GM21723 (cell line): Measurements from ENCODE around the gene NXPH4.

Experiments
- ATAC-seq: cut with Tn5 transposase; IDR thresholded peaks from one replicate; pipeline ENCODE4 v1.9.1; 2021; ENCODE audit warnings: mild to moderate bottlenecking, moderate library complexity; ENCODE audit not compliant: unreplicated experiment

NXPH4 gene

DNA sequence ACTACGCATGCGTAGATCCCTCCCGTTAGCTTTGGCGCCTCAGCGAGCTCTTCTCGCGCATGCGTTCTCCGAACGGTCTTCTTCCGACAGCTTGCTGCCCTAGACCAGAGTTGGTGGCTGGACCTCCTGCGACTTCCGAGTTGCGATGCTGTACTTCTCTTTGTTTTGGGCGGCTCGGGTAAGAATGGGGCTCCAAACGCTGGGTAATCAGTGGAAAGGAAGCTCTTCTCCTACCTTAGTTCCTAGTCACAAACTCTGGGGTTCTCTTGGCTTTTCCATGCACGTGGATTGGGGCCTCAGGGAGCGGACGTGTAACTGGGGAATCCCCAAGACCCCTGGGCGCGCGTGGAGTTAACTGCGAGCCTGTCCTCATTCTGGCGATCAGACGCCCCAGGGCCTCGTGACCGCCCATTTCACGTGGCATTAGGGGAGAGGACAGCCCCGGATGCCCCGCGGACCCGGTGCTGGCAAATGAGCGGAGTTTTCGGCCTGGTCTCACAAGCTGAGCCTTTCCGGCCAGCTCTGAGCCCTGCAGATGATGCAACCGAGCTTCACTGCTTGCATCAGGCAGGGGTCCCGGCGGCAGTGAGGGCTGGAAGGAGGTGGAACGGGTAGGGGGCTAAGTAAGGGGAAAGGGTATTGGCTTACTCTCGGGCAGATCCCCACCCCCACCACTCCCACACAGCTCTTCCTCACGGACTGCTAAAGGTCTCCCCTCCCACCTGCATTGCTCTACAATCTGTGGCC lies 13.2 kb downstream of the NXPH4 start, which contains the start of gene SHMT2:
Gene SHMT2, plus strand, starts transcription at position 78 of the 747 bp plus-strand sequence. Its CDS starts 68 bp downstream, at position 146.
- ATAC-seq: peak; percentile 57

DNA sequence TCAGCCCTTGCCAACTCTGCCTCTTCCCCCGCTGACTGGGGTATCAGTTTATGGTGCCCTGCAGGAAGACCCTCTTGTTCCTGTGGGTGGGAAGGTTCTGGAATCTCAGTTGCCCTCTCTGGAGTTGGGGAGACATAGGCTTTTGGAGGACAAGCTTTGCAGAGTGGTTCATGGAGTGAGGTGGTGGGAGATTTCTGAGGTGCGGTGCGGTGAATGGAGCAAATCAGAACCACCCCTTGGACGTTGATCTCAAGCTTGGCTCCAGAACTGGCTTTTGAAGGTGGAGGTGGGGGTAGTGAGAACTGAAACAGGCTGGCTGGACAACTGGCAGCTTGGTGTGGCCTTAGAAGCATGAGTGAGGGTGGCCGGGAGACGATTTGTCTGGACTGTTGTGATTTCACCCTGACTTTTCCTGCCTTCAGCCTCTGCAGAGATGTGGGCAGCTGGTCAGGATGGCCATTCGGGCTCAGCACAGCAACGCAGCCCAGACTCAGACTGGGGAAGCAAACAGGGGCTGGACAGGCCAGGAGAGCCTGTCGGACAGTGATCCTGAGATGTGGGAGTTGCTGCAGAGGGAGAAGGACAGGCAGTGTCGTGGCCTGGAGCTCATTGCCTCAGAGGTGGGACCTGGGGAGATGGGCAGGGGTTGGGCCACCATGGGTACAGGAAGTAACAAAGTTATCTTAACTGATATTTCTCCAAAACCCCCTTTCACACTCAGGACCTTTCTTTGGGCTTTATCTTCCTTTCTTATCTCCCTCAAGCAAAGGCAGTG lies 14.0 kb downstream of the NXPH4 start:
- ATAC-seq: no peak

DNA sequence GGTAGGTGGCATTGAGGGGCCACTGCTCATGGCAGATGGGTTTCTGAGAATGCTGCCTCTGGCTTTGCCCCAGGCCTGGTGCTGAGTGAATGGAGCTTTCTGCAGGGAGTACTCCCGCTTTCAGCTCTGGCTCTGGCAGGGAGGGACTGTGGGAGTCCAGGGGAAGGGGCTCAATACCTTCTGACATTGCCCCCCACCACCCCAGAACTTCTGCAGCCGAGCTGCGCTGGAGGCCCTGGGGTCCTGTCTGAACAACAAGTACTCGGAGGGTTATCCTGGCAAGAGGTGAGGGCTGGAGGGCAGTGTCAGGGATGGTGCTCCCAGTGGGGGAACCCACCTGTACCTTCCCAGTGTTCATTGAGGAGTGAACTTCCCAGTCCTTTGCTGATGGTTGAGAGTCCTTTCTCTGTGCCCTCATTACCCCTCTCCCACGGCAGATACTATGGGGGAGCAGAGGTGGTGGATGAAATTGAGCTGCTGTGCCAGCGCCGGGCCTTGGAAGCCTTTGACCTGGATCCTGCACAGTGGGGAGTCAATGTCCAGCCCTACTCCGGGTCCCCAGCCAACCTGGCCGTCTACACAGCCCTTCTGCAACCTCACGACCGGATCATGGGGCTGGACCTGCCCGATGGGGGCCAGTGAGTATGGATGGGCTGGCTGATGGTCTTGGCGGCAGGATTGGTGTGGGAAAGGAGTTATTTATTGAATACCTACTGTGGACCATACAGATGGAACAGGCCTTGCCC lies 14.9 kb downstream of the NXPH4 start:
- ATAC-seq: no peak

DNA sequence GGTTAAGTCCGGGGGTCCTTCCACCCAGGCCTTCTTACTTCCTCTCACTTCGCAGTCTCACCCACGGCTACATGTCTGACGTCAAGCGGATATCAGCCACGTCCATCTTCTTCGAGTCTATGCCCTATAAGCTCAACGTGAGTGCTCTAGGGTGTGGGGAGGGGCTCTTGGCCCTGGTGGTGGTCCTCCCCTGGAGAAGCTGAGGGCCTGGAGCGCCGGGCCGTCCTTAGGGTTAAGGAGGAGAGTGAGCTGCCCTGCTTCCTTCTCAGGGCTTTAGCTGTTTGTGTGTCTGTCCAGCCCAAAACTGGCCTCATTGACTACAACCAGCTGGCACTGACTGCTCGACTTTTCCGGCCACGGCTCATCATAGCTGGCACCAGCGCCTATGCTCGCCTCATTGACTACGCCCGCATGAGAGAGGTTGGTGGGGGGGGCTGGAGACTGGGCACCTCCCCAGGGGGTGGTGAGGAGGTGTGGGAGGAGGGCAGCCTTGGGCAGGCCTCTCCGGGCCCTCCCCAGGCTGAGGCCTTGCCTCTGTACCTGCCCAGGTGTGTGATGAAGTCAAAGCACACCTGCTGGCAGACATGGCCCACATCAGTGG lies 15.7 kb downstream of the NXPH4 start:
- ATAC-seq: no peak

DNA sequence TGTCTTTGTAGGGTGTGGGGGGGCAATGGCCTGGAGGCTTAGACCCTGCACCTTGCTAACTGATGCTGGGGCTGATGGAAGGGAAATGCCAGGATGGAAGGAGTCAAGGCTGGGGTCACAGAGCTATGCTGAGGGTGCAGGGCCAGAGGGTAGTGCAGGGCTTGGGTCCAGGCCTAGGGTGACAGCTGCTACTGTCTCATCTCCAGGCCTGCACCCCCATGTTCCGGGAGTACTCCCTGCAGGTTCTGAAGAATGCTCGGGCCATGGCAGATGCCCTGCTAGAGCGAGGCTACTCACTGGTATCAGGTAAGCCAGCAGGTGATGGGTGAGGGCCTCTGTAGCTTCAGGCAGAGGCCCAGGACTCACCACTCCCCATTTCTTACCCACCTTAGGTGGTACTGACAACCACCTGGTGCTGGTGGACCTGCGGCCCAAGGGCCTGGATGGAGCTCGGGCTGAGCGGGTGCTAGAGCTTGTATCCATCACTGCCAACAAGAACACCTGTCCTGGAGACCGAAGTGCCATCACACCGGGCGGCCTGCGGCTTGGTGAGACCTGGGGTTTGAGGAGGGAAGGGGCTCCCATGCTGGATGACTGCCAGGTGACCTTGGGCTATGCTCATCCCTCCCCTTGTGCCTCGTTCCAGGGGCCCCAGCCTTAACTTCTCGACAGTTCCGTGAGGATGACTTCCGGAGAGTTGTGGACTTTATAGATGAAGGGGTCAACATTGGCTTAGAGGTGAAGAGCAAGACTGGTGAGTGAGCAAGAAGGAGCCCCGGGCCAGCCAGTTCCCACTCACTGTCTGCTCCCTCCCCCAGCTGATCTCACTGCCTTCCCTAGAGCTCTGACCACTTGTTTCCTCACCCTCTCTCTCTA lies 17.0 kb downstream of the NXPH4 start:
- no peak for ATAC-seq

DNA sequence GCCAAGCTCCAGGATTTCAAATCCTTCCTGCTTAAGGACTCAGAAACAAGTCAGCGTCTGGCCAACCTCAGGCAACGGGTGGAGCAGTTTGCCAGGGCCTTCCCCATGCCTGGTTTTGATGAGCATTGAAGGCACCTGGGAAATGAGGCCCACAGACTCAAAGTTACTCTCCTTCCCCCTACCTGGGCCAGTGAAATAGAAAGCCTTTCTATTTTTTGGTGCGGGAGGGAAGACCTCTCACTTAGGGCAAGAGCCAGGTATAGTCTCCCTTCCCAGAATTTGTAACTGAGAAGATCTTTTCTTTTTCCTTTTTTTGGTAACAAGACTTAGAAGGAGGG lies 17.6 kb downstream of the NXPH4 start:
- no peak for ATAC-seq

DNA sequence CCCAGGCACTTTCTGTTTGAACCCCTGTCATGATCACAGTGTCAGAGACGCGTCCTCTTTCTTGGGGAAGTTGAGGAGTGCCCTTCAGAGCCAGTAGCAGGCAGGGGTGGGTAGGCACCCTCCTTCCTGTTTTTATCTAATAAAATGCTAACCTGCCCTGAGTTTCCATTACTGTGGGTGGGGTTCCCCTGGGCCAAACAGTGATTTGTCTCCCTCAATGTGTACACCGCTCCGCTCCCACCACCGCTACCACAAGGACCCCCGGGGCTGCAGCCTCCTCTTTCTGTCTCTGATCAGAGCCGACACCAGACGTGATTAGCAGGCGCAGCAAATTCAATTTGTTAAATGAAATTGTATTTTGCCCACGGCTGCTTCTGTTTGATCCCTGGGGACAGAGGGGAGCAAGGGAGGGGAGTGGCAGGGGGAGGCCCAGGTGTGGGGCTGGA lies 18.0 kb downstream of the NXPH4 start:
- no peak for ATAC-seq

DNA sequence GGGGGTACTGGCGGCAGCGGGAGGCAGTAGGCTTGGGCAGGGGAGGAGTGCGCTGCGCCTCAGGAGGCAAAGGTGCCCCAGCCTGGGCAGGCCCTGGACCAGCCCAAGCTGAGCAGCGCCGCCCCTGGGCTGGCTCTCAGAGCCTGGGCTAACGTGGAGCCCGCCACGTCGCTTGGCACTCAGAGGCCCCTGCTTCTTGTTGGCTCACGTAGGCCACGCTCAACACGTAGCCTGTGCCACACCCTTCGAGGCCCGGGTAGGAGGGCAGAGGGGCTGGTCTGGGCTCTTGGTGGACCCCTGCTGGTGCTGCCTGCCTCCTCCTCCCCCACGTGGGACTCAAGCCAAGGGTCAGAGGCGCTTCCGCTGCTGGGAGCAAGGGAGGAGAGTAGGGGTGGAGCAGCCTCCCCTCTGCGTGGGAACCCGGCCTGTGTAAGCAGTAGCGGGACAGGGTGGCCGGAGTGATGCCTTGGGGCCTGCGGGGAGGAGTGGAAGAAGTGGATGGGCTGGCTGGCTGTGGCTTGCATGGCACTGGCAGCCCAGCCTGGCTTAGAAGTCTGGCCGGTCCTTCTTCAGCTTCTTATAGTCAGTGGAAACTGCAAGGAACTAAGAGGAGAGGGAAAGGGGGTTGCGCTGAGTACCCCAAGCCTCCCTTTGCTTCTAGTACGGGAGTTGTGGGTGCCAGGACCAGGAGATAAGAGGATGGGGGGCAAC lies 18.6 kb downstream of the NXPH4 start:
- no peak for ATAC-seq

DNA sequence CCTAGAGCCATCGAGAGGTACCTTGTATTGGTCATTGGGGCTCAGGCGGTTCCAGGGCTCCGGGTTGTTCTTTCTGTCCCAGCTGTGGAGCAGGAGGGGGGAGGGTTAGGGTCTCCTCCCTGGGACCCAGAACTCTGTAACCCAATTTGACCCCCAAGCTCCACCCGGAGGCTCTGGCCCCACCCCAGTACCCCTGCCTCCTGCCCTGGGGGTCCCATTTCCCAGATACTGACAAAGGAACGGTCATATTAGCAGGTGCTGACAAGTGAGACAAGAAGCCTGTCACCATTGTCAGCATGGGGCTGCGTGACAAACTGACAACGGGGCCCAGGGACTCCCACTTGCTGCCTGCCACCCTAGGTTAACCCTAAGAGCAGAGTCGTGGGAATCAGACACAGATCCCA lies 19.1 kb downstream of the NXPH4 start:
- ATAC-seq: no peak

DNA sequence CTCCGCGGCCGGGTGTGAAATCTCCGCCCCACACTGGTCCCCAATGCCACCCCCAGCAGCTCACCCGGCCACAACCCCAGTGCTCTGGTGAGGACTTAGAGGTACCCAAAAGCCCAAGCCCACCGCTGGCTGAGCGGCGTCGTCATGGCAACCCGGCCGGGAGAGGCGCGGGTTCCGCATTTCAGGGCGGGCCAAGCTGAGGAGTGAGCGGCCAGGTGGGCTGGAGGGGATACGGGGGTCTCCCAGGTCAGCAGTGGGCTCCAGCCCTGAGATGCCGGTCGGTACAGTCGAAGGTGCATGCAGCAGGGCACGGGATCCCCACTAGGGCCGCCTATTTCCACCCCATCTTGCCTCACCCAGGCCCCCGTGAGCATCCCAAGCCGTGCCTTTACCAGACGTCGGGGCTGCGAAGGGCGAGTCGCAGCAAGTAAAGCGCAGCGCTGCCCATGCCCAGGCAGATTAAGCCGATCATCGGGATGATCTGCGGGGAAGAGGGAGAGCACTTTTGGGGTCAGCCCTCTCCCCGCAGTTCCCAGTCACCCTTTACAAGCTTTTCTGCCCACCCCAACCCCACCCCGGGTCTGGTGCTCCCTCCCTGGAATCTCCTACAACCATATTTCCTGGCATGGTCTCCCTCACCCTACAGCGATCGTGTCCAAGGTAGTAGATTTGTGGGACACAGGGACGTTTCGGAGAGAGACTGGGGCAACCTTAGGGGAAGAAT lies 19.8 kb downstream of the NXPH4 start:
- ATAC-seq: no peak

DNA sequence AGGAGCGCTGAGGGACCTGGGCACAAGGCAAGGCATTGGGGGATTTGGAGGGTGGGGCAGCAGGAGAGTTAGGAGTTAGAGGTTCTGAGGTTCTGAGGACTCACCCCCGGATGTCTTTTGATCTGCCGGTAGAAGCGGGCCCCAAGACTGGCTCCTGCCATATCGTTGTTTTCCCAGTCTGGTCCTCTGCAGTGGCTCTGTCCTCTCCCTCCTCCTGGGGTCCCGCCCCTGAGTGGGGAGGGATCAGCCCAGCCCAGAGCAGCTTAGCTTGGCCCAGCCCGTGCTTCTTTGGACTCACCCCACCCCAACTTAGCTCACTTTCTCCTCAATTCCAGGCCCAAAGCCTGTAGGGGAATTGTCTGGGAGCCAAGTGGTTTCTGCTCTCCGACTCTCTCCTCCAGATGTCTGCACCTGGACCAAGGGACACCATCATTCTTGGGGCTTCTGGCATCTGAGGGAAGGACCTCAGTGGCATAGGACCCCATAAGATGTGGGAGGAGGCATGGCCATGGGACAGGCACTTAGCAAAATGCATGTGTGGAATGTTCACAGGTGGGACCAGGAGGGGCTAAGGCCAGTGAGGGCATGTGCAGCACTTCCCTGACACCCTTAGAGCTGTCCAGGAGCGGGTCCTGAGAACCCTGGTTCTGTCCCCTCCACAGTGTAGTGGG lies 20.5 kb downstream of the NXPH4 start:
- no peak for ATAC-seq

DNA sequence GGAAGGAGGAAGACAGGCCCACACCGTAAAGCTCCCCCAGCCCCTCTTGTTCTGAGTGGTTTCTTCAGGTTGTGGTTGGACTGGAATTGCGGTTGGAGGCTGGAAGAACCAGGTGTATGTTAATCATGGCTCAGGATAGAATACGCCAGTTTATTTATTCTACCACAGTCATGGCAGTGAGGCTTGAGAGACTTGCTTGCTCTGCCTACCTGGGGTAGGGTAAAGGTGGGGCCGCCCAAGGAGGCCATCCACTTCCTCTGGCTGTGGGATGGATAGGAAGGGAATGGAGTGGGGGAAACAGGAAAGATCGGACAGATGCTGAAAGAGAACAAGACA lies 21.0 kb downstream of the NXPH4 start:
- no peak for ATAC-seq

DNA sequence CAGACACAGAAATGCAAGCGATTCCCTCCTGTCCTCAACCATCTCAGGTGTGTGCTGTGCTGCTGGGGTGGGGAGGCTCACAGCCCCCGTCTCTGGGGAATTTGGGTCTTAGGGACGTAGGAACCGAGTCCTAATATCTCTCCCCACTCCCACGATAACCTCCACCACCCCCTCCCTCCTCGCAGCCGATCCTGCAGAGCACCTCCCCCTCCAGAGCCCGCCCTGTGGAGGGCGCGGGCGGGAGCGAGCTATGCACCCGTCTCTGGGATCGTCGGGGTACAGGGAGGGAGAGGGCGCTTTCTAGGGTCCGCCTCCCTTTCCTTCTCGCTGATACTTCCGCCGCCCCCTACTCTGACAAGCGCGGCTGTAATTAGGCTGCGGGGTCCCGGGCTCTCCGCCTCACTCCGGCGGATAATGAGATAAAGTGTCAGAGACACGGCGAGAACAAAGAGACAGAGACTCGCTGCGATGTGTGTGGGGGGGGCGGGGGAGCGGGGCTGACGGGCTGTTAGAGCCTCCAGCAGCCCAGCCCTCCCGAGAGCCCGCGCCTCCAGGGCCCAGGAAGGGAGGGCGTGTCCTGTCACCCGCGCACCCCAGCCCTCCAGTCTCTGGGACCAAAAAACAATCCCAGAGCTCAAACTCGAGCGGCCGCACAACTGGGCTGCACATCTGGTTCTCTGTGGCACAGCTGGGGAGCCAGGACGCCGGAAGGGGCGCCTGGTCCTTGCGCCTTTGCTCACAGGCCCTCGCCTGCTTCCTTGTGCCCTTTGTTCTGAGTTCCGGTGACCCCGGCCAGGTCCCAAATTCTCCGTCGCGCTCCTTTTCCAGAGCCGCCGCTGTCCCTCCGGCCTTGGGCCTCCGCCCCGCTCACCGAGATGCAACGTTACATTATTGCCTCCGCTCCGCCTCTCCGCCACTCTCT lies 21.6 kb downstream of the NXPH4 start:
- no peak for ATAC-seq

DNA sequence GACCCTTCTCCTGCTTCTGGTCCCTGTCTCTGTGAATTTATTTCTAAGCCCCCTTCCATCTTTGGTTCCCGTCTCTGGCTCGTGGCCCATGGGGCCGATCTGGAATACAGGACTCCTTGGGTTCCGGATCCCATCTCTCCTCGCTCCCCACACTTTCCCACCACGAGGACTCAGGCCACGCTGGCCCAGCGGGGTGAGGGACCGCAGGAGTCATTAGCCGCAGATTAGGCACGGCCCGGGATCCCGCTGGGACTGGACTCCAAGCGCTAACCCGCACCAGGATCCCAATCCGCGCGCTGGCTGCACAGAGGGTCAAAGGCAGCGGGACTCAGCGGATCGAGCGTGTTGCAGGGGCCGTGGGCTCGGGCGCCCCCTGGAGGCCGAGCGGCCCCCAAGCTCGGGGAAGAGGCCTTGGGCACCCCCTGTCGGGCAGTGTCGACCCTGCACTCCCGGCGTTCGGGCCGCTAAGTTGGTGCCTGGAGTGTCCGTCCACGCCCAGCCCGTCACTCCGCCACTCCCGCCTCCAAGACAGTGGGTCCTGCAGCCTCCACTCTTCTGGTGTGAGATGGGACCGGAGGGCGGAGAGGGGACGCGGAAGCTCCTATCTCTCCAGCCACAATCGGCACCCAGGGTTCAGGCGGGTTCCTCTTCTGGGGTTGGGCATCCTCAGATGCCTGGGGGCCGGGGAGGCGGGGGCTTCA lies 22.4 kb downstream of the NXPH4 start:
- ATAC-seq: peak; percentile 55

DNA sequence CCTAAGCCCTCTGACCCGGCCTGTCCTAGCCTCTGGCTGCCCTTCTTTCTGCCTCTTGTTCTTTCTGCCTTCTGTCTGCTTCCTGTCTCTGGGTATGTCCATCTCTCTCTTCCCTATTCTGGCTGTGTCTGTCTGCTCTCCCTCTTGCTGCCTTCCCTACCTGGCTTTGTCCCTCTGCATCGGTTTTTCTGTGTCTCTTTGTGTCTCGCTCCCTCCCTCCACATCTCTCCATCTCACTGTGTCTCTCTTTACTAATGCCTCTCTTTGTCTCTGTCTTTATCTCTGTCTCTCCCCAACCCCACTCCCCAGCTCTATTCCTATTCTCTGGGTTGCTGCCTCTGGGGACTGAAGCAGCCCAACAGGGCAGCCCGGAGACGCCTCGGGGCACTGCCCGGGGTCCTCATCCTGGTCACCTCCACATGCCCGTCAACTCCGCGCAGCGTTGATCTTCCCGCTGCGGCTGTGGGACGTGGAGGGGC lies 23.0 kb downstream of the NXPH4 start:
- ATAC-seq: peak; percentile 0

DNA sequence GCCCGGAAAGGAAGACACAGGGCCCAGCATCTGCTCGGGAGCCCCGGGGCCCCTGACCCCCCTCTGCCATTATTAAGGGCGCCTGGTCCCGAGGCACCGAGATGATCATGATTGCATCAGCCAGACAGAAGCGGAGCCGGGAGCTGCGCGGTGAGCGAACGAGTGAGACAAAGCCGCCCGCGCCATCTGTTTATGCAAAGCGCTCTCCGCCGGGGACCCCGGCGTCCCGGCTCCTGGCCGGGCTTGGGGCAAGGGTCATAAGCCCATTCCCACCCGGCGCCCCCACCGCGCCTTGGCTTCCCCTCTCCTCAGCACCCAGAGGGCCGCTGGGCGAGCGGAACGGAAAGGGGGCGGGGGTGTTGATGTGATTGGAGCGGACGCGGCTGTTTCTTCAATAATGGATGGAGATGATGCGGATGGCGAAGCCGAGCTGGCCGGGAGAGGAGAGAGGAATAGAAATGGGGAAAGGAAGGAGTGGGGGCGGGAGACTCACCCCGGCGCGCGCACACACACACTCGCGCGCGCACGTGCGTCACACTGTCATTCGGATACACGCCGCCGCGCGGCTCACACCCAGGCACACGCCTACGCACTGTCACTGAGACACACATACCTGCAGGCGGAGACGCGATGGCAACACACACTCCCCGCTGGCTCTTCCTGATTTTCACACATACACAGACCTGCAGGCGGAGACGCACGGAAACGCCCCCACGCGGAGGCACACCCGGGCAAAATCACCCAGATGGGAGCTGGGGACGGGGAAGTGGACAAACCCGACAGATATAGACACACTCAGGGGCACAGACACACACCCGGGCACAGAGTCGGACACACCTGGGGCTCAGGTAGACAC lies 23.7 kb downstream of the NXPH4 start:
- ATAC-seq: peak; percentile 29
